HepG2 (cell line): ENCODE results near the gene ZNF223. TPM values are rescaled to one million over a fixed set of nuclear protein-coding genes. Genes with fewer than 3 reads are reported as not detected.

Experiments
- ATAC-seq: fragments of 200-7000 bp; cut with Tn5 transposase; 3 replicates; pipeline ENCODE4 v1.9.1; 2020; ENCODE audit warnings: mild to moderate bottlenecking, moderate library complexity
- BruUV-seq: library from RNA; stranded (reverse); fragments of 400-500 nt; replicated peaks from 2 replicates; lab custom pipeline; 2021; lab: Mats Ljungman, UMichigan
- CTCF ChIA-PET: fragments of 300-600 bp; formaldehyde crosslinking; extraction: SDS; loops from one replicate; lab custom pipeline; 2021; ENCODE audit warnings: low total read pairs, inconsistent platforms, low intra/inter-chr PET ratio; lab: Yijun Ruan, JAX
- POLR2A ChIA-PET: fragments of 350-600 bp; sonication (Branson Sonifier 250); formaldehyde crosslinking; loops from one replicate; lab custom pipeline; 2020; ENCODE audit warnings: antibody characterized with exemption, inconsistent platforms; lab: Yijun Ruan, JAX
- DNase-seq: peaks from one replicate; pipeline ENCODE4 v3.0.0-alpha.2; 2015; ENCODE audit warnings: low spot score
- FAIRE-seq: peaks from 3 replicates; lab custom pipeline; 2011; peaks lifted over from hg19 to GRCh38; lab: Jason Lieb, UNC
- H2AFZ ChIP-seq: one replicate; pipeline ENCODE4 v1.6.1; 2011; ENCODE audit warnings: low read length, inconsistent platforms
- H3K27ac ChIP-seq: fragments of 300-600 bp; 3 replicates; pipeline ENCODE4 v1.8.0; 2011; ENCODE audit warnings: mixed run types, mild to moderate bottlenecking, mixed read lengths, low read length, inconsistent platforms; ENCODE audit not compliant: insufficient read depth; ENCODE audit errors: extremely low read length
- H3K27me3 ChIP-seq, 2 experiments: fragments of 200-600 bp in 1 of 2; 2 replicates in 1 of 2; 3 replicates in 1 of 2; pipeline versions ENCODE4 v1.6.0 to v1.8.0; 2011; ENCODE audit warnings: low read length in 2 of 2, mild to moderate bottlenecking in 2 of 2, moderate library complexity in 2 of 2, inconsistent platforms in 1 of 2; ENCODE audit not compliant: insufficient read depth in 2 of 2, control insufficient read depth in 1 of 2
- H3K36me3 ChIP-seq, 2 experiments: fragments of 200-600 bp in 1 of 2; replicated peaks in 1 of 2; 2 replicates in 1 of 2; 3 replicates in 1 of 2; pipeline versions ENCODE4 v1.5.1 to v1.8.0; 2011; ENCODE audit warnings: low read length in 2 of 2, inconsistent platforms in 1 of 2; ENCODE audit not compliant: insufficient read depth in 2 of 2, control insufficient read depth in 1 of 2
- H3K4me1 ChIP-seq: 2 replicates; pipeline ENCODE4 v1.5.1; 2012; ENCODE audit warnings: low read length, inconsistent platforms; ENCODE audit not compliant: insufficient read depth
- H3K4me2 ChIP-seq: 2 replicates; pipeline ENCODE4 v1.6.0; 2011; ENCODE audit warnings: low read depth, low read length, inconsistent platforms
- H3K4me3 ChIP-seq, 3 experiments: fragments of 200-600 bp in 1 of 3; sonication (generic), shearing (Covaris generic) in 1 of 3; replicated peaks in 1 of 3; 2 replicates each; pipeline ENCODE4 v1.5.1; 2011 to 2016; ENCODE audit warnings: low read length in 3 of 3, inconsistent platforms in 2 of 3, low read depth in 2 of 3, mild to moderate bottlenecking in 2 of 3, control low read depth in 1 of 3, mixed read lengths in 1 of 3; ENCODE audit not compliant: insufficient read depth in 1 of 3
- H3K79me2 ChIP-seq: one replicate; pipeline ENCODE4 v1.6.1; 2011; ENCODE audit warnings: low read length, inconsistent platforms; ENCODE audit not compliant: insufficient read depth
- H3K9ac ChIP-seq: 2 replicates; pipeline ENCODE4 v1.6.0; 2011; ENCODE audit warnings: mild to moderate bottlenecking, low read depth, low read length, inconsistent platforms; ENCODE audit not compliant: insufficient read depth
- H3K9me3 ChIP-seq: 2 replicates; pipeline ENCODE4 v1.5.1; 2012; ENCODE audit warnings: mild to moderate bottlenecking, low read length
- H4K20me1 ChIP-seq: 2 replicates; pipeline ENCODE4 v1.6.0; 2011; ENCODE audit warnings: inconsistent platforms, mild to moderate bottlenecking, low read length, moderate library complexity; ENCODE audit not compliant: insufficient read depth
- HMGXB3 ChIP-seq: sonication (generic); formaldehyde crosslinking; IDR thresholded peaks from 2 replicates; pipeline ENCODE4 v1.4.0; 2020; ENCODE audit warnings: missing genetic modification reagents, borderline replicate concordance
- LRRFIP1 ChIP-seq: sonication (generic); formaldehyde crosslinking; conservative IDR thresholded peaks from 2 replicates; pipeline ENCODE4 v1.4.0; 2020; ENCODE audit warnings: missing genetic modification reagents
- MTF1 ChIP-seq: sonication (generic); formaldehyde crosslinking; IDR thresholded peaks from 2 replicates; pipeline ENCODE4 v1.5.0; 2020; ENCODE audit warnings: missing genetic modification reagents
- PHB2 ChIP-seq: fragments of 450-650 bp; IDR thresholded peaks from 2 replicates; pipeline ENCODE4 v1.6.1; 2018; ENCODE audit not compliant: partially characterized antibody
- POLR2G ChIP-seq: fragments of 200-400 bp; formaldehyde crosslinking; IDR thresholded peaks from 2 replicates; pipeline ENCODE4 v1.6.1; 2018; ENCODE audit warnings: mild to moderate bottlenecking, low read depth, low read length, moderate library complexity
- THAP8 ChIP-seq: sonication (generic); formaldehyde crosslinking; IDR thresholded peaks from 2 replicates; pipeline ENCODE4 v1.5.1; 2020; ENCODE audit warnings: missing genetic modification reagents, mild to moderate bottlenecking, borderline replicate concordance
- ZNF546 ChIP-seq: sonication (generic); formaldehyde crosslinking; conservative IDR thresholded peaks from 2 replicates; pipeline ENCODE4 v1.8.1; 2023; ENCODE audit warnings: mild to moderate bottlenecking, missing genetic modification reagents
- WGBS: methylation state at CpG from one replicate; pipeline ENCODE4 v1.1.6; 2017; ENCODE audit warnings: low lambda C conversion rate; 5-methylcytosine and 5-hydroxymethylcytosine counted together
- in situ Hi-C: cut with HindIII; loops from 2 replicates; pipeline ENCODE4 v1.10.0; 2017; ENCODE audit warnings: low pct_unique_long_range_greater_than_20kb; ENCODE audit not compliant: extremely low pct_ligation_motif_present
- intact Hi-C: fragments of 100-400 bp; cut with micrococcal nuclease; formaldehyde crosslinking; loops from one replicate; pipeline ENCODE4 v1.10.0; 2022; ENCODE audit not compliant: unreplicated experiment
- polyA plus RNA-seq, 8 experiments: library from polyadenylated mRNA; depleted of rRNA in 3 of 8; stranded (reverse) in 7 of 8; unstranded in 1 of 8; fragments of >200 nt; fragmentation: Illumina TruSeq in 4 of 8; extraction: Trizol in 4 of 8; gene quantifications; 2 replicates each; pipeline versions ENCODE4 v1.2.1 to v1.2.3, GENCODE V29; 2011 to 2016; ENCODE audit warnings: low read depth in 4 of 8, missing spikeins in 1 of 8, mixed read lengths in 1 of 8; ENCODE audit not compliant: insufficient read depth in 1 of 8
- total RNA-seq, 5 experiments: library from RNA; depleted of rRNA; stranded (reverse); fragments of >200 nt; fragmentation: Illumina TruSeq; extraction: Trizol; gene quantifications; 2 replicates each; pipeline ENCODE4 v1.2.3, GENCODE V29; 2016; ENCODE audit warnings: low read depth in 1 of 5
- TF ChIP-seq, protein P1 (sequence below): sonication (generic); formaldehyde crosslinking; IDR thresholded peaks from 2 replicates; pipeline ENCODE4 v1.9.0; 2021; ENCODE audit warnings: missing genetic modification reagents, mild to moderate bottlenecking, borderline replicate concordance
- TF ChIP-seq, protein P2 (sequence below): sonication (generic); formaldehyde crosslinking; IDR thresholded peaks from 2 replicates; pipeline ENCODE4 v1.8.0; 2022; ENCODE audit warnings: mild to moderate bottlenecking, missing genetic modification reagents, moderate library complexity

ZNF223 gene
- total and polyA plus RNA-seq, 2 of the 13 experiments (the other 11 are each of a cell fraction or from before 2014, with no cell fraction given), result 2.0 to 4.8 TPM

- no TSS peak for BruUV-seq
- POLR2A ChIA-PET, result no interaction called here
- H3K79me2 ChIP-seq, result no peaks in the 10 kb centered on the region
- FAIRE-seq (no peak), DNase-seq (no peak), ATAC-seq (no peak)
- WGBS, result 98% methylated on average over 2 of the region's 2 CpGs
- peaks cover 3 to 11% of the 10 kb centered on the region in 2 experiments; a peak in 3 of 5 replicates for H3K36me3 ChIP-seq
- H2AFZ ChIP-seq, result no peak overlapping the region
- no peak overlapping the region for H3K4me3 ChIP-seq
- H4K20me1 ChIP-seq, result no peaks in the 10 kb centered on the region
- intact Hi-C loops, result loop anchor here (10.0 kb wide), 2 partner anchors 72 to 122 kb away; partner anchors contain the start of genes ZNF221 and ZNF230
- in situ Hi-C loops, result no loop called here
- CTCF ChIA-PET, result no interaction called here
- no peak overlapping the region for H3K9ac ChIP-seq
- H3K9me3 ChIP-seq, result no peaks in the 10 kb centered on the region
- TF ChIP-seq POLR2G, result no peak
- TF ChIP-seq PHB2, result no peak
- no peak for TF ChIP-seq ZNF546 (CRISPR knock-in tag)
- TF ChIP-seq, protein P1, sequence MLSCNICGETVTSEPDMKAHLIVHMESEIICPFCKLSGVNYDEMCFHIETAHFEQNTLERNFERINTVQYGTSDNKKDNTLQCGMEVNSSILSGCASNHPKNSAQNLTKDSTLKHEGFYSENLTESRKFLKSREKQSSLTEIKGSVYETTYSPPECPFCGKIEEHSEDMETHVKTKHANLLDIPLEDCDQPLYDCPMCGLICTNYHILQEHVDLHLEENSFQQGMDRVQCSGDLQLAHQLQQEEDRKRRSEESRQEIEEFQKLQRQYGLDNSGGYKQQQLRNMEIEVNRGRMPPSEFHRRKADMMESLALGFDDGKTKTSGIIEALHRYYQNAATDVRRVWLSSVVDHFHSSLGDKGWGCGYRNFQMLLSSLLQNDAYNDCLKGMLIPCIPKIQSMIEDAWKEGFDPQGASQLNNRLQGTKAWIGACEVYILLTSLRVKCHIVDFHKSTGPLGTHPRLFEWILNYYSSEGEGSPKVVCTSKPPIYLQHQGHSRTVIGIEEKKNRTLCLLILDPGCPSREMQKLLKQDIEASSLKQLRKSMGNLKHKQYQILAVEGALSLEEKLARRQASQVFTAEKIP (CRISPR knock-in tag), result no peak
- no peak for TF ChIP-seq LRRFIP1 (CRISPR knock-in tag)
- TF ChIP-seq, protein P2, sequence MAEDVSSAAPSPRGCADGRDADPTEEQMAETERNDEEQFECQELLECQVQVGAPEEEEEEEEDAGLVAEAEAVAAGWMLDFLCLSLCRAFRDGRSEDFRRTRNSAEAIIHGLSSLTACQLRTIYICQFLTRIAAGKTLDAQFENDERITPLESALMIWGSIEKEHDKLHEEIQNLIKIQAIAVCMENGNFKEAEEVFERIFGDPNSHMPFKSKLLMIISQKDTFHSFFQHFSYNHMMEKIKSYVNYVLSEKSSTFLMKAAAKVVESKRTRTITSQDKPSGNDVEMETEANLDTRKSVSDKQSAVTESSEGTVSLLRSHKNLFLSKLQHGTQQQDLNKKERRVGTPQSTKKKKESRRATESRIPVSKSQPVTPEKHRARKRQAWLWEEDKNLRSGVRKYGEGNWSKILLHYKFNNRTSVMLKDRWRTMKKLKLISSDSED (CRISPR knock-in tag), result no peak
- TF ChIP-seq MTF1 (CRISPR knock-in tag), result no peak
- TF ChIP-seq THAP8 (CRISPR knock-in tag), result no peak
- no peak for TF ChIP-seq HMGXB3
- H3K27ac ChIP-seq, result no peak overlapping the region
- H3K27me3 ChIP-seq, result no peaks in the 10 kb centered on the region; a peak in 1 of 5 replicates
- H3K4me2 ChIP-seq, result no peak overlapping the region
- peaks cover 13% of the 10 kb centered on the region for H3K4me1 ChIP-seq
Measured at GRCh38 chr19:44076325-44076724, 24.5 kb downstream of the ZNF223 start.
